D721Med (cell line): ENCODE data around the gene MYH14.

Experiments
- DNase-seq: peaks from one replicate; pipeline ENCODE4 v3.0.0; 2011; ENCODE audit warnings: low spot score; ENCODE audit not compliant: insufficient read length
- FAIRE-seq: peaks from 2 replicates; lab custom pipeline; 2011; peaks lifted over from hg19 to GRCh38; lab: Jason Lieb, UNC
- TF ChIP-seq, protein P1 (sequence below): IDR thresholded peaks from 2 replicates; pipeline ENCODE4 v1.5.1; 2012; ENCODE audit warnings: mild to moderate bottlenecking, control low read depth; ENCODE audit not compliant: insufficient read depth; ENCODE audit errors: missing control alignments

The MYH14 gene

DNA sequence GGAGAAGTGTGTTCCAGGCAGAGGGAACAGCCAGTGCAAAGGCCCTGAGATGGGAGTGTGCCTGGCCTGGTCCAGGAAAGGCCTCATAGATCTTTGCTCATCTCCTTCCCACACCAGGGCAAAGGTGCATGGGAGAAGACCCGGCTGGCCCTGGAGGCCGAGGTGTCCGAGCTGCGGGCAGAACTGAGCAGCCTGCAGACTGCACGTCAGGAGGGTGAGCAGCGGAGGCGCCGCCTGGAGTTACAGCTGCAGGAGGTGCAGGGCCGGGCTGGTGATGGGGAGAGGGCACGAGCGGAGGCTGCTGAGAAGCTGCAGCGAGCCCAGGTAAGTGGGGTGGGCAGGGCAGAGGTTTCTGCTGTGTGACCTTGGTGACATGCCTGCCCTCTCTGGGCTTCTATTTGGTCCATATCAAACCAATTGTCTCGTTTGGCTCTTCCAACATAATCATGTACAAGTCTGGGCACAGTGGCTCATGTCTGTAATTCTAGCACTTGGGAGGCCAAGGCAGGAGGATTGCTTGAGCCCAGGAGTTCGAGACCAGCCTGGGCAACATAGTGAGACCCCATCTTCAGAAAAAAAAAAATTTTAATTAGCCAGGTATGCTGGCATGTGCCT is 74.7 kb downstream of the MYH14 start:
- TF ChIP-seq, protein P1, sequence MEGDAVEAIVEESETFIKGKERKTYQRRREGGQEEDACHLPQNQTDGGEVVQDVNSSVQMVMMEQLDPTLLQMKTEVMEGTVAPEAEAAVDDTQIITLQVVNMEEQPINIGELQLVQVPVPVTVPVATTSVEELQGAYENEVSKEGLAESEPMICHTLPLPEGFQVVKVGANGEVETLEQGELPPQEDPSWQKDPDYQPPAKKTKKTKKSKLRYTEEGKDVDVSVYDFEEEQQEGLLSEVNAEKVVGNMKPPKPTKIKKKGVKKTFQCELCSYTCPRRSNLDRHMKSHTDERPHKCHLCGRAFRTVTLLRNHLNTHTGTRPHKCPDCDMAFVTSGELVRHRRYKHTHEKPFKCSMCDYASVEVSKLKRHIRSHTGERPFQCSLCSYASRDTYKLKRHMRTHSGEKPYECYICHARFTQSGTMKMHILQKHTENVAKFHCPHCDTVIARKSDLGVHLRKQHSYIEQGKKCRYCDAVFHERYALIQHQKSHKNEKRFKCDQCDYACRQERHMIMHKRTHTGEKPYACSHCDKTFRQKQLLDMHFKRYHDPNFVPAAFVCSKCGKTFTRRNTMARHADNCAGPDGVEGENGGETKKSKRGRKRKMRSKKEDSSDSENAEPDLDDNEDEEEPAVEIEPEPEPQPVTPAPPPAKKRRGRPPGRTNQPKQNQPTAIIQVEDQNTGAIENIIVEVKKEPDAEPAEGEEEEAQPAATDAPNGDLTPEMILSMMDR, result no peak
- DNase-seq (no peak), FAIRE-seq (no peak)

DNA sequence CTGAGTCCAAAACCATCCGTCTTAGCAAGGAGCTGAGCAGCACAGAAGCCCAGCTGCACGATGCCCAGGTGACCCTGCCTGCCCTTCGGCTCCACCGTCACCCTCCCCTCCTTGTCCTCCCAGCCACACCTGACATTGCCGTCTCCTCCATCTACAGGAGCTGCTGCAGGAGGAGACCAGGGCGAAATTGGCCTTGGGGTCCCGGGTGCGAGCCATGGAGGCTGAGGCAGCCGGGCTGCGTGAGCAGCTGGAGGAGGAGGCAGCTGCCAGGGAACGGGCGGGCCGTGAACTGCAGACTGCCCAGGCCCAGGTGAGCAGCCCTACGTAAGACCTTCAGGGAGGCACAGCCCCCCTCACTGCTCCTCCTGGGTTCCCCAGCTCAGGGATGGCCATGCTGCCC is 76.7 kb downstream of the MYH14 start:
- TF ChIP-seq, protein P1, result no peak
- FAIRE-seq (no peak), DNase-seq (no peak)

DNA sequence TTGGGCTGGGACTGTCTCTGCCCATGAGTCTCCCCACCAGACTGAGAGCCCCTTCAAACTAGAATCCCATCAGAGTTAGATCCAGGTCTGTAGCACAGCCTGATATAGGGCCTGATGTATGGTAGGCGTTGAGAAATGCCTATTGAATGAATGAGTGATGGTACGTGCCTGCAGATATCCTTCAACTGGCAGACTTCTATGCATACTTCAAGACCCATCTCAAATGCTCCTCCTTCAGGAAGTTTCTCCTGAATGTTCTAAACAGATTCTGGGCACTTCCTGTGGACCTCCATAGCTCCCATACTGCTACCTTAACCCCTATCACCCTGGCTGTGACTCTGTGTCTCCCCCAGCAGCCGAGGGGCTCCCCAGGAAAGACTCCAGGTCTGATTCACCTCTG is 77.6 kb downstream of the MYH14 start:
- DNase-seq, result no peak
- no peak for FAIRE-seq
- TF ChIP-seq, protein P1, result no peak

DNA sequence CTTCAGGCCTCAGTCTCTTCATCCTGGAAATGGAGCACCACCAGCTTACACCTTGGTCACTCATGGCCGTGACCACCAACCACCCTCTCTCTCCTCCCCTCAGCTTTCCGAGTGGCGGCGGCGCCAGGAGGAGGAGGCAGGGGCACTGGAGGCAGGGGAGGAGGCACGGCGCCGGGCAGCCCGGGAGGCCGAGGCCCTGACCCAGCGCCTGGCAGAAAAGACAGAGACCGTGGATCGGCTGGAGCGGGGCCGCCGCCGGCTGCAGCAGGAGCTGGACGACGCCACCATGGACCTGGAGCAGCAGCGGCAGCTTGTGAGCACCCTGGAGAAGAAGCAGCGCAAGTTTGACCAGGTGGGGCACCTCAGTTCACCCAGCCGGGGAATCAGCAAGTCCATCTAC is 78.1 kb downstream of the MYH14 start:
- FAIRE-seq (no peak), DNase-seq (no peak)
- TF ChIP-seq, protein P1, result no peak

DNA sequence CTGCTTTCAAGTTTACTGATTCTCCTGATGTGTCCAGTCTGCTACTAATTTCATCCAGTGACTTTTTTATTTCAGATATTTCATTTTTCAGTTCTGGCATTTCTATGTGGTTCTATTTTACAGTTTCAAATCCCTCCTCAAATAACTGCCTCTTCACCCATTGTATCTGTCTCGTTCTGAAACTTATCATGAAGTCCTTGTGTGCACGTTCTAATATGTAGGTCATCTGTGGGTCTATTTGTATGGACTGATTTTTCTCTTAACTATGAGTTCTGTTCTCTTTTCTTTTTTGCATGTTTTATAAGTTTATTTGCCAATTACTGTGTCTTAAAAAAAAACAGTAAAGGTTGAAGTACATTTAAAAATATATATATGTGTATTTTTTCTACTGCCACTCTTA is 82.4 kb downstream of the MYH14 start:
- TF ChIP-seq, protein P1, result no peak
- DNase-seq (no peak), FAIRE-seq (no peak)

DNA sequence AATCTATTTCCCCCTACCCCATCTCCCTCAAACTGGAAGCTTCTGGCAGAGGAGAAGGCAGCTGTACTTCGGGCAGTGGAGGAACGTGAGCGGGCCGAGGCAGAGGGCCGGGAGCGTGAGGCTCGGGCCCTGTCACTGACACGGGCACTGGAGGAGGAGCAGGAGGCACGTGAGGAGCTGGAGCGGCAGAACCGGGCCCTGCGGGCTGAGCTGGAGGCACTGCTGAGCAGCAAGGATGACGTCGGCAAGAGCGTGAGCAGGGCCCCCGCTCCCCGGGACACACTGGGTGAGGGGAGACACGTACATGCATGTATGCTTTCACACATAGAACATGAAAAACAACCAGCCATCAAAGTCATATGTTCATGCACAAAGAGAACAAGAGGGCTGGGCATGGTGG is 83.0 kb downstream of the MYH14 start:
- DNase-seq, result no peak
- TF ChIP-seq, protein P1, result no peak
- FAIRE-seq, result no peak

DNA sequence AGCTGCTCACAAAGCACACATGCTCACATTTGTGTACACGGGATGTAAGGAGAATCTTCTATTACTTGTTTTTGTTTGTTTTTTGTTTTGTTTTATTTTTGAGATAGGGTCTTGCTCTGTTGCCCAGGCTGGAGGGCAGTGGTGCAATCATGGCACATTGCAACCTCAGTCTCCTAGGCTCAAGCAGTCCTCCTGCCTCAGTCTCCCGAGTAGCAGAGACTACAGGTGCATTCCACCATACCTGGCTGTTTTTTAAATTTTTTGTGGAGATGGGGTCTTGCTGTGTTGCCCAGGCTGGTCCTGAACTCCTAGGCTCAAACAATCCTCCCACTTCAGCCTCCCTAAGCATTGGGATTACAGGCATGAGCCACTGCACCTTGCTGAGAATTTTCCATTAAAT is 83.9 kb downstream of the MYH14 start:
- TF ChIP-seq, protein P1, result no peak
- FAIRE-seq, result no peak
- DNase-seq, result no peak
